ENCODE measurements around the gene EFNB2.

GRCh38 chr13:106440866-106441265, 94.6 kb downstream of the EFNB2 start:
- TF ChIP-seq CTCF (IDR thresholded peaks at IDR 0.05), result no peak
- no peak for TF ChIP-seq EP300 (IDR thresholded peaks at IDR 0.05)
- no peak for TF ChIP-seq POLR2AphosphoS5 (IDR thresholded peaks at IDR 0.05)

All from esophagus muscularis mucosa (tissue), 4 donors.